Measurements from ENCODE around the gene CCDC32.
"Not testable (repeated sequence)": the region's sequence is repeated elsewhere in the genome, so short reads cannot be mapped to it uniquely, and the experiment has no call there.

Gene CCDC32, protein sequence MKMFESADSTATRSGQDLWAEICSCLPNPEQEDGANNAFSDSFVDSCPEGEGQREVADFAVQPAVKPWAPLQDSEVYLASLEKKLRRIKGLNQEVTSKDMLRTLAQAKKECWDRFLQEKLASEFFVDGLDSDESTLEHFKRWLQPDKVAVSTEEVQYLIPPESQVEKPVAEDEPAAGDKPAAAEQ

DNA sequence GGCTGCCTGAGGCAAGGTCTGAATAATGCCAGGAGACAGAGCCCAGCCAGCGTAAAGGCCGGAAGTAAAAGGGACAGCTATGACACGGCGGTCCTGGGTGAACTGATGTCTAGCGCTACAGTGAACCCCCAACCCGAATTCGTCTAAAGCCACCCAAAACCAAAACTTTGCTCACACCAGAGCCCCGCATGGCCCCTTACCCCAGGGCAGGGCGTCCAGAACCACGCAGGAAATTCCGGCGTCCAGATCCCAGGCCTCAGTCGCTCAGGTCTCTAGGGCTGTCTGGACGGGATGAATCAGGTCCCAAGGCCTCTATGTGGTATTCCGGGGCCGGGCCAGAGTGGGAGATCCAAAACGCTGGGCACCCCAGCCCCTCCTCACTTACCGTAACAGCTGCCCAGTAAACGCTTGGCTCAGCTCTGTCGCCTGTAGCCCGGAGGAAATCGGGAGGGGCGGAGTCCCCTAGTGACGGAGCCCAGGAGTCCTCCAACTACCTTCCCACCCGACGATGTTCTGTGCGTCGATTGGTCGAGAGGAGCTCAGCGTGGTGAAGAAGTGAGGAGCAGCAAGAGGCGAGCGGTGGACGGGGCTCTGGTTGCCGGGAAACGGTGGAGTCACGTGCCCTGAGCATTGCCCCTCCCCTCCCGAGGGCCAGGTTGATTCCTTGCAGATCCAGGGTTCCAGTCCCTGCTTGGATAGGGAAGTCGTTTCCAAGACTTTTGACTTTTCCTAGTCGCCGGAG lies at the start of gene CCDC32:
TSS of gene CCDC32 (minus strand) at position 452 of the 742 bp plus-strand sequence. CDS start 2,027 bp downstream, outside the sequence.
- peak; percentile 90 for DNase-seq (ENCODE audit: low read depth)

DNA sequence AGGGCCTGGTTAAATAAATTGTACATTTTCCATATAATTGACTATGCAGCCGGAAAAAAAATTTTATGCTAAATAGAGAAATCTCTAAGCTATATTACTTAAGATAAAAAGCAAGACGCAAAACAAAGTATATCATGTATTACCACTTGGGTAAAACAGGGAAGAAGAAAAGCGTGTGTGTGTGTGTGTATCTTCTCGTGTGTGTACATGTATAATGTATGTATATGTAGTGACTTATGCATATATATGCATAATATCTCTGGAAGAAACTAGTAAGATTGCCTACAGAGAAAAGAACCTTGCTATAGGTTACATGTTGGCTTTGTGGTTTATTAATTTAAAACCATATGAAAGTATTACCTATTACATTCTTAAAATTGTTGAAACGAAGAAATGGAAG lies 48.2 kb upstream of the CCDC32 start:
- no peak for DNase-seq (ENCODE audit: low read depth)

DNA sequence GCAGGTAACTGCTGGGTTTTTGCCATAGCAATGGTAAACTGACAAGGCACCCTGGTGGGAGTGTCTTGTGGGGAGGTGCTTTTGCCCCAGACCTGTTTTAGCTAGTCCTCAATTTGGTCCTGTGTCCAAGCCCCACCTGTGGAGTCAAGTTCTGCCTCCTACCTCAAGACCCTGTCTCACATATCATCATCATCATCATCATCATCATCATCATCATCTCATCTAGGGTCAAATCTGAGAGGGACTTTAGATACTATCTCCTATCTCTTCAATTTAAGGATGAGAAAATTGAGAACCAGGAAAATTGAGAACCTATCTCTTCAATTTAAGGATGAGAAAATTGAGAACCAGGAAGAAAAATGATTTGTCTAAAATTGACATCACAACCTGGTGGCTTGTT lies 39.1 kb upstream of the CCDC32 start:
- DNase-seq (ENCODE audit: low read depth) = no peak

DNA sequence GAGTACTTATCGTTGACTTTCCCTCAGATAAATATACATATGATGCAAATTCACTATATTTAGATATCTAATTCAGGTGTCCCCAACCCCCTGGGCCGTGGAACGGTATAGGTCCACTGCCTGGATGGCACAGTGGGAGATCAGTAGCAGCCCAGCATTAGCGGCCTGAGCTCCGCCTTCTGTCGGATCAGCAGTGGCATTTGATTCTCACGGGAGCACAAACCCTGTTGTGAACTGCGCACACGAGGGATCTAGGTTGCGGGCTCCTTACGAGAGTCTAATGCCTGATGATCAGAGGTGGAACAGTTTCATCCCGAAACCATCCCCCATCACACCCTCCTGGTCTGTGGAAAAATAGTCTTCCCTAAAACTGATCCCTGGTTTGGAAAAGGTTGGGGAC lies 36.1 kb upstream of the CCDC32 start:
- no peak for DNase-seq (ENCODE audit: low read depth)

DNA sequence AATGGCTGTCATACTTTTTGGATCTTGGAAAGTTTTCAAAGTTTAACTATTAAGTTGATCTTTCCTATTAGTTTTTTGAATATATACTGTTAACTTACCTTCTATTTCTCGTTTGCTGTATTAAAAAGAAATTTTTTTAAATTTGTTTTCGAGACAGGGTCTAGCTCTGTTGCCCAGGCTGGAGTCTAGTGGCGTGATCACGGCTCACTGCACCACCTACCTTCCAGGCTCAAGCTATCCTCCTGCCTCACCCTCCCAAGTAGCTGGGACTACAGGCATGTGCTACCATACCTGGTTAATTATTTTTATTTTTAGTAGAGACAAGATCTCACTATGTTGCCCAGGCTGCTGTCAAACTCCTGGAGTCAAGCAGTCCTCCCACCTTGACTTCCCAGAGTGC lies 33.8 kb upstream of the CCDC32 start:
- no peak for DNase-seq (ENCODE audit: low read depth)

DNA sequence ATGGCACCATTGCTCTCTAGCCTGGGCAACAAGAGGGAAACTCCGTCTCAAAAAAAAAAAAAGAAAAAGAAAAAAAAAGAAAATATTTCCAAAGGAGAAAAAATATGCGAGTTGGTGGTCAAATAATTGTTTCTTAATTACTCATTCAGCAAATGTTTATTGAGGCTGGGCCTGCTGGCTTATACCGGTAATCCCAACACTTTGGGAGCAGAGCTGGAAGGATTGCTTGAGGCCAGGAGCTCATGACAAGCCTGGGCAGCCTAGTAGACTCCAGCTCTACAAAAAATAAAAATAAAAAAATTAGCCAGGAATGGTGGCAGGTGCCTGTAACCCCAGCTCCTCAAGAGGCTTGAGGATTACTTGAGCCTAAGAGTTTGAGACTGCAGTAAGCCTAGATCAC lies 33.3 kb upstream of the CCDC32 start:
- DNase-seq (ENCODE audit: low read depth) = no peak

DNA sequence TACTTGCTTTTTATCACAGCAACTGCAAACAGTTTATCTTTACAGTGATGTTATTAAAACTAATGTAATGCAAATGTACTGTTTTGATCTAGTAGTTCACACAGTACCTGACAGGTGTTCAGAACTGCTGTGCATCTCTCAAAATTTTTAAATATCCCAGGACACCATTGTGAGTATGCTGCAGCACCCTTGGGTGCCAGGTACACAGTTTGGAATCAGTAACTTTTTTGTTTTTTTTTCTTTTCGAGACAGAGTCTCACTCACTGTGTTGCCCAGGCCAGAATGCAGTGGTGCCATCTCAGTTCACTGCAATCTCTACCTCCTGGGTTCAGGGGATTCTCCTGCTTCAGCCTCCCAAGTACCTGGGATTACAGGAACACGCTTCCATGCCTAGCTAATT lies 32.2 kb upstream of the CCDC32 start:
- no peak for DNase-seq (ENCODE audit: low read depth)

DNA sequence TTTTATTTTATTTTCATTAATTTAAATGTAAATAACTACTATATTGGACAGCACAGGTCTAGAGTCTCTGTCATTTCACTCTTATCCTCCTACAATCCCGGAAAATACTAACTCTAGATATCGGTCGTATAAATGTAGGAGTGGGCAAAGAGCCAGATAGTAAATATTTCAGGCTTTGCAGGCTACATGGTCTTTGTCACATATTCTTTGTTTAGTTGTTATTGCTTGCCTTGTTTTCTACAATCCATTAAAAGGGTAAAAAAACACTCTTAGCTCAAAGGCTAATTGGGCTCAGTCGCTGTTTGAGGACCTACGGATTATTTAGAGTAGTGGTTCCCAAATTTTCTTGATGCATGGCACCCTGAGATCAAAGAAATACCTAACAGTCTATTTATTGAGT lies 30.9 kb upstream of the CCDC32 start:
- DNase-seq (ENCODE audit: low read depth) = no peak

DNA sequence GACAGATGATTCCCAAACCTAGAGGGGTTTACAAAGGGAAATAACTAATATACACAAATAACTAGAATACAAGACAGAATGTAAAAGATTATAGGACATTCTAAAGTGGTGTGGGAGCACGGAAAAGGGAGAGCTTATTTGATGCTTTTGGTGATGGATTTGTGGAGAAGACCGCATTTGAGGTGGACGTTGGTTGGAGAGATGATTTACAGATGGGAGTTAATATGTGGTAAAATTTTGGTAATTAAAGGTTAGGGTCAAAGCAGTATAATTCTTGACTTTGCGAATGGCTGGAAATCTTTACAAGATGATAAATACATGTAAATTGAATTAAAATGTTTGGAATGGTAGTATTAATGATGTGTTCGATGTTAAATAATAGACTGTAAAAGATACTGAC lies 30.4 kb upstream of the CCDC32 start:
- DNase-seq (ENCODE audit: low read depth) = no peak

DNA sequence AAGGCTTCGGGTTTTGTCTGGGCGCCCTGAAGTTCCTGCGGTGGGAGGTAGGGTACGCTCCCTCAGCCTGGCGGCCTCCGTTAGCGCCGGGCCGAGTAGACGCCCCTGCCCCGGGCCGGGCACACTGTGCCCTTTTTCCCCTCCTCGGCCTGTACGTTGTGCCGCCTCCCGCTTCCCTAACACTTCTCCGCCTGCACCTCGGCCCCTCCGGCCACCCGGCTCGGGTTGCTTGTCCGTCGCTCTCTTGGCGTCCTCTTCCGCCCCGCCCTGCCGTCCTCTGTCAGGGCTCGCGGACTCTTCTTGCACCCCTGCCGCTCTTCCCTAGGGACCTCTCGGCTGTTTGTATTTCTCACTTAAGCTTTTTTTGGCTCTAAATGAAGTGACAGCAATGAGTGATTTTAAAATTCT lies 29.6 kb upstream of the CCDC32 start:
- no peak for DNase-seq (ENCODE audit: low read depth)

DNA sequence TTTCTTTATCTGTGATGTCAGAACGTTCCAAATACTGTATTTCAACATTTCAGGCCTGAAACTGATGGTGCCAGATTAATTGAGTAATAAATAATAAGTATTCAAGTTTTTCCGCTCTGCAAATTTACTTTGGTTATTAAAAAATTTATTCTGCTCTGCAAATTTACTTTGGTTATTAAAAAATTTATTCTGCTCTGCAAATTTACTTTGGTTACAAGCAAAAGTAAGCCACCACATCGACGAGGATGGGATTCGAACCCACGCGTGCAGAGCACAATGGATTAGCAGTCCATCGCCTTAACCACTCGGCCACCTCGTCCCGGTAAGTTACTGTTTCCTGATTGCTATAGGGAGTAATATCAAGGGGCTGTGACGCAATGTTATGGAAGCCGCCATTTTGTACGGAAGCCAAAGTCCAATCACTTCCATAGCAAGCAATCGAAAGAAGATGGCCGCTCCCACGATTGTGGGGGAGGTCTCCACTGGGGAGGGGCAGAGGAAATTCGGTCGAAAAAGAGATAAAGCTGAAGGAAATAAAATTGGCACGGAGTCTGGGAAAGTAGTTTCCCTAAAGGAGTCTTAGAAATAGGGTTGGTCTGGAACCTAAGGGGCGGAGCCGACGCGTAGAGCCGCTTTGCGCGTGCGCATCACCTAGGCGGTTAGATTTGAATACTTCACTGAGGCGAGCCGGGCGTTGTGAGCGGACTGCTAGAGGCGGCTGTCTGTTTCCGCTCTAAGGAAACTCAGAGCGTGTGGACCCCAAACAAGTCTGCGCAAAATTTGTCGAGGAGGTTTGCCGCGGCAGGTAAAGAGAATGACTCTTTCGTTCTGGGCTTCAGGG lies 29.0 kb upstream of the CCDC32 start, which contains the start of gene KNL1:
TSS of gene KNL1 (plus strand) at position 662 of the 841 bp plus-strand sequence. CDS start 8,683 bp downstream, outside the sequence.
- DNase-seq (ENCODE audit: low read depth) = peak; percentile 77

DNA sequence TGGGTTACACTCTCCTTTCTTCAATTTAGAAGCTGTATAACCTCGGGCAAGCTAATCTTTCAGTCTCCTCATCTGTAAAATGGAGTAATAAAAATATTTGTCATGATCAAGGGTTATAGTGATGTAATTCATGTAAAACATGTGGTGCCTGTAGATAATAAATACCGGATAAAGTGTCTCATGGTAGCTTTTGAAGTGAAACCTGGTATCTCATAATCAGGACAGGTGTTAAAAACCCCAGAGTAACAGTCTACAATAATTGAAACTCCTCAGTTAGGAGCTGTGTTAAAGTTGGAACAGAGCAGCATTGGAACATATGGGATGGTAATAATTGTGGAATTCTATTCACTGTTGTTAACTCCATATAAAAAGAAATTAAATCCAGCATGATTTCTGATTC lies 28.3 kb upstream of the CCDC32 start:
- DNase-seq (ENCODE audit: low read depth) = no peak

DNA sequence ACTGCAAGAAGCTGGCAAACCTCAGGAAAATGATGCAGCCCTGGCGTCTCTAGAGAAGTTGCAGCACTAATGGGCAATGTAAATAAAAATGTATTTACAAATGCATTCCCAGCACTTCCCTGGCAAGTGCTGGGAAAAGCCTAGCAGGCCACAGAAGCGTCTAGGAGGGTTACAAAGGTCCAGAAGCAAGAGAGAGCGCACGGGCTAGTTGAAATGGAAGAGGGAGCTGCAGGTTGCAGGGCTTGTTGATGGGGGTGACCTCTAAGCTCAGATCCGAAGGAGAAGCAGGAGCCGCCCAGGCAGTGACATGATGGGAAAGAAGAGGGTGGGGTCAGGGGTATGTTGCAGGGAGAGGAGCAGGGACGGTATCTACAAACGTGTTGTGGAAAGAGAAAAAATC lies 26.5 kb upstream of the CCDC32 start:
- DNase-seq (ENCODE audit: low read depth) = no peak

DNA sequence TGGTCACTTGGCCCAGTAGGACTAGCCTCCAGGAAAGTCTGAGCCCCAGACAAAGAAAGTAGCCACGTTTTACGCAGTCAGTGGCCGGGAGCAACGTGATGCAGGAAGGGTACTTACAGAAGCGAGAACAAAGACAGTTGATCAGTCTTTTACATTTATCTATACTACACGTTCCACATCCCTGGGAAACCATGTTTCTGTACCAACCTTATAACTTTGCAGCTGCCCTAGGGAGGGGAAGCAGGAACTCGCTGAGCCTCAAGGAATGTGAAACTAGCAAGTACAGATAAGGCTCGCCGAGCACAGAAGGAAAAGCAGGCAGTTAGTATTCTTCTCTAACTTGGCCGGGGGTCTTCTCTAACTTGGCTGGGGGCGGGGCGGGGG lies 25.8 kb upstream of the CCDC32 start:
- no peak for DNase-seq (ENCODE audit: low read depth)

DNA sequence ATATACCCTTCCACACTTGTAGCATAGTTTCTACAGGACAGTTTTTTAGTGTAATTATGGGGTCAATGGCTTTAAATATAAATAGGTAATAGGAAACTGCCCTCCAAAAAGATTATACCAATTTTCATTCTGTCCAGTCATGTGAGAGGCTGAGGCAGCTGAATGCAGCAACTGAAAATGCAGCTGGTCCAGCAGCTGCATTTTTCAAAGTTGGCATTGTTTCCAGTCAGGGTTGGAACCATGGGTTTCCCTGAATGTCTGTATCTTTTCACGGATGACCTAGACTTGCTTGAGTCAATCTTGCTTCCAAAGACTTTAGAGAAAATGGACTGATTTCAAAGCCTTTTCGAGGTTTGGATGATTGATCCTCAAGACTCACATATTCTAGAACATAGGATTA lies 19.3 kb upstream of the CCDC32 start:
- no peak for DNase-seq (ENCODE audit: low read depth)

DNA sequence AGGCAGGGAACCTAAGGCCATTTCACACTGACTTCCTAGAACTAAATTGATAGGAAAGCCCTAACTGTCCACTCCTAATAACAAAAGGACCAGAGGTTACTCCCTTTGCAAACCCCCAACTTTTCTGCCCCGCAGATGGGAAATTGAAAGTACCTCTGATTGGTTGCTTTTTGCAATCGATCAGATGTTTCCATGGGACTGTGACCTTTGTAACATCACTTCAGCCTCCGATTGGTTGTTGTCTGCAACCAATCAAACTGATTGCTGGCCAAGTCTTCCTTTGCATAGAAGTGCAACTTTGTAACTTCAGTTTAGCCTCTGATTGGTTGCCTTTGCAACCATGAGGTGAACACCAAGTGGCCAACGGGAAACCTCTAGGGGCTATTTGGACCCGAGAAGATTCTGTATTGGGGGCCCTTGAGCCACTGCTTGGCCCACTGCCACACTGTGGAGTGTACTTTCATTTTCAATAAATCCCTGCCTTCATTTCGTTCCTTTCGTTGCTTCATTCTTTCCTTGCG lies 17.9 kb upstream of the CCDC32 start:
- no peak for DNase-seq (ENCODE audit: low read depth)

DNA sequence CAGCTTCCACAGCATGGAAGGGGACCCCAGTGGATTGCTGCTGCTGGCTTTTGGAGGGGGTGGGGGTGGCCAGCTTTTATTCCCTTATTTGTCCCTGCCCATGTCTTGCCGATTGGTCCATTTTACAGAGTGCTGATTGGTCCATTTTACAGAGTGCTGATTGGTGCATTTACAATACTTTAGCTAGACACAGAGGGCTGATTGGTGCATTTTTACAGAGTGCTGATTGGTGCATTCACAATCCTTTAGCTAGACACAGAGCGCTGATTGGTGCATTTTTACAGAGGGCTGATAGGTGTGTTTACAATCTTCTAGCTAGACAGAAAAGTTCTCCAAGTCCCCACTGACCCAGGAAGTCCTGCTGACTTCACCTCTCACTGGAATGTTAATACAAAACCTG lies 17.0 kb upstream of the CCDC32 start:
- DNase-seq (ENCODE audit: low read depth) = not testable (repeated sequence)

DNA sequence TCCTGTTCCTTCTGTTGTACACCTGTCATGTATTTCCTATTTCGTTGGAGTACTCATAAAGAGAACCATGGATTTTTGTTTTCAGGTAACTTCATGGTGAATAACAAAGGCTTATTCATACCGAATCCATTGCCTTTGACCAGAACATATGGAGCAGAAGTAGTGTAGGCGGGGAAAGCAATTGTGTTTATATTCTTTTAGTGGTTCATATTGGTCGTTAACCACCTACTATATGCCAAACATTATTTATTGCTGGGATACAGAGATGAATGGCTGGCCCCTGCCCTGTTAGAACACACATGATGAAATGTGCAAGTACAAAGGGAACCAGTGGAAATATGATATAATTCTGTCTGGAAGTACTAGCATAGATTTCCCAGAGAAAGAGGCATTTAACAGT lies 14.1 kb upstream of the CCDC32 start:
- no peak for DNase-seq (ENCODE audit: low read depth)

DNA sequence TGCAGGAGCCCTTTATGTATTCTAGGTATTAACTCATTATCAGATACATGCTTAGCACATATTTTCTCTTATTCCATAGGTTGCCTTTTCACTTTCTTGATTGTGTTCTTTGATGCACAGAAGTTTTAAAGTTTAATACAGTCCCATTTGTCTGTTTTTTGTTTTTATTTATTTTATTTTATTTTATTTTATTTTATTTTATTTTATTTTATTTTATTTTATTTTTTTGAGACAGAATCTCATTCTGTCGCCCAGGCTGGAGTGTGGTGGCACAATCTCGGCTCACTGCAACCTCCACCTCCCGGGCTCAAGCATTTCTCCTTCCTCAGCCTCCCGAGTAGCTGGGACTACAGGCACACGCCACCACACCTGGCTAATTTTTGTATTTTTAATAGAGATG lies 12.1 kb upstream of the CCDC32 start:
- not testable (repeated sequence) for DNase-seq (ENCODE audit: low read depth)

DNA sequence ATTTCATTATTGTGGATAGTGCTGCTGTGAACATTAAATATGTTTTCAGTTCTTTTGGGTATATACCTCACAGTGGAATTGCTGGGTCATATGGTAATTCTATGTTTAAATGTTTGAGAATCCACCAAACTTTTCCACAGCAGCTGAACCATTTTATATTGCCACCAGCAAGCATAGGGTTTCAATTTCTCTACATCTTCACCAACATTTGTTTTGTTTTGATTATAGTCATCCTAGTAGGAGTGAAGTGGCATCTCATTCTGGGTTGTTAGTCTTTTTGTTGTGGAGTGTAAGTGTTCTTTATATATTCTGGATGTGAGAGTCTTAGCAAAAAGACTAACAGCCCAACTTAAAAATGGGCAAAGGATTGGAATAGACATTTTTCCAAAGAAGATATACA lies 10.3 kb upstream of the CCDC32 start:
- DNase-seq (ENCODE audit: low read depth) = no peak

DNA sequence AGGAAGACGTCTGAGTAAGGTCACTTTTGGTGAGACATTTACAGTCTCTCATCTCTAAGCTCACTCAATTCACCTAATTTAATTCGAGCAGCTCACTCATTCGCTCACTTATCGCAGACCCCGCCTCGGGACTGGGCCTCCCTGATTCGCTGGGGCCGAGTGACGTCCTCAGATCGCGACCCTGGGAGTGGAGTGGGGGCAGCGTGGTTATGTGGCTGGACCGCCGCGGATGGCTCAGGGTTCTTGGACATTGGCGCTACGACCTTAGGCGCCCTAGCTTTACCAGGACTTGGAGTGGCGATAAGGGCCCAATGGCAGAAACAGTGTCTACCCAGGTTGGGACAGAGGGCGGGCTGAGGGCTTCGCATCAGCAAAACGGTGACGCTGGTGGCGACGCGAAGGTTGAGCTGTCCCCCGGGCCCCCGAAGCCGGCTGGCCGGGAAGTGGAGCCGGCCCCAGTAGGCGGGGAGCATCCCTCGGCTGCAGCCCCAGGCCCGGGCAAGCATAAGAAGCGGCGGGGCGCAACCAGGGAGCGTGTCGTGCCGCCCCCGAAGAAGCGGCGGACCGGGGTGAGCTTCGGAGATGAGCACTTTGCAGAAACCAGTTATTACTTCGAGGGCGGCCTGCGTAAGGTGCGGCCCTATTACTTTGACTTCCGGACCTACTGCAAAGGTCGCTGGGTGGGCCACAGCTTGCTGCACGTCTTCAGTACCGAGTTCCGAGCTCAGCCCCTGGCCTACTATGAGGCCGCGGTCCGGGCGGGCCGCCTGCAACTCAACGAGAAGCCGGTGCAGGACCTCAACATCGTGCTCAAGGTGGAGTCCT lies 4.5 kb upstream of the CCDC32 start, which contains the start of gene RPUSD2:
TSS of gene RPUSD2 (plus strand) at position 171 of the 825 bp plus-strand sequence. CDS start at position 210, 39 bp downstream.
- DNase-seq (ENCODE audit: low read depth) = peak; percentile 93

DNA sequence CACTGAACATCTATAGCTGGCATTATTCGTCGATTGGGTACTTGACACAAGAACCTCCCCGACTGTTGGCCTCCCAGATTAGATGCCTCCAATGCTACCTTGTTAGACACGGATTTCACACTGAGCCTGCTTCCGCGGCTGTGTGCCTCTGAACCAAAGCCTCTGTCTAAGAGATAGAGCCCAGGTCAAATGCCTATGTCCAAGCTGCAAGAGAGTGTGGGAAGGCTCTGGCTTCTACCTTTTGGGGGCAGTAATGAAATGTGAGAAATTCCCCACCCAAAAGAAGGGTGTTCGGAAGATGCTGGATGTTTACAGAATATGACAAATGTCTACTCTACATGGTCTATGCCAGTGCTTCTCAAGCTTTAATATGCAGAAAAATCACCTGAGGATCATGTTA lies 2.3 kb upstream of the CCDC32 start:
- no peak for DNase-seq (ENCODE audit: low read depth)
